Endothelial cell of umbilical vein (primary cell): Measurements from ENCODE around the gene SMCP. TPM values are rescaled to one million over a fixed set of nuclear protein-coding genes. Genes with fewer than 3 reads are reported as not detected.

Experiments
- BruUV-seq: library from RNA; stranded (reverse); fragments of 400-500 nt; replicated peaks from 2 replicates; lab custom pipeline; 2021; lab: Mats Ljungman, UMichigan
- CTCF ChIA-PET: fragments of 300-600, 350-600 bp; sonication (Branson Sonifier 250); formaldehyde crosslinking; loops from one replicate; lab custom pipeline; 2021; ENCODE audit warnings: antibody characterized with exemption, inconsistent platforms; lab: Charles Lee
- POLR2A ChIA-PET: fragments of 300-600, 350-600 bp; sonication (Branson Sonifier 250); formaldehyde crosslinking; loops from one replicate; lab custom pipeline; 2021; ENCODE audit warnings: antibody characterized with exemption, inconsistent platforms; lab: Charles Lee
- DNase-seq: peaks from one replicate; pipeline ENCODE4 v3.0.0-alpha.2; 2011; ENCODE audit warnings: low read depth, low spot score
- FAIRE-seq: peaks from 2 replicates; lab custom pipeline; 2011; peaks lifted over from hg19 to GRCh38; lab: Jason Lieb, UNC
- H2AFZ ChIP-seq: 2 replicates; pipeline ENCODE4 v1.6.0; 2012; ENCODE audit warnings: low read depth, low read length, control low read depth, inconsistent platforms
- H3K27ac ChIP-seq: 2 replicates; pipeline ENCODE4 v1.5.1; 2011; ENCODE audit warnings: low read depth, mild to moderate bottlenecking, control low read depth, low read length, moderate library complexity; ENCODE audit not compliant: insufficient read depth
- H3K27me3 ChIP-seq, 2 experiments: 2 replicates each; pipeline versions ENCODE4 v1.6.0 to v1.6.1; 2011; ENCODE audit warnings: low read length in 2 of 2, mixed read lengths in 1 of 2; ENCODE audit not compliant: control insufficient read depth in 2 of 2, insufficient read depth in 2 of 2
- H3K36me3 ChIP-seq, 2 experiments: 2 replicates in 1 of 2; 3 replicates in 1 of 2; pipeline ENCODE4 v1.5.1; 2011; ENCODE audit warnings: low read length in 2 of 2, mild to moderate bottlenecking in 1 of 2, moderate library complexity in 1 of 2; ENCODE audit not compliant: control insufficient read depth in 2 of 2, insufficient read depth in 2 of 2; ENCODE audit errors: extremely low read depth in 1 of 2
- H3K4me1 ChIP-seq: 3 replicates; pipeline ENCODE4 v1.5.1; 2011; ENCODE audit warnings: mild to moderate bottlenecking, low read length; ENCODE audit not compliant: control insufficient read depth, insufficient read depth; ENCODE audit errors: extremely low read depth
- H3K4me2 ChIP-seq: 2 replicates; pipeline ENCODE4 v1.6.1; 2011; ENCODE audit warnings: low read length, control low read depth, mixed read lengths; ENCODE audit not compliant: insufficient read depth
- H3K4me3 ChIP-seq, 3 experiments: fragments of 200-600 bp in 1 of 3; sonication (generic), shearing (Covaris generic) in 1 of 3; replicated peaks in 1 of 3; 2 replicates each; pipeline ENCODE4 v1.5.1; 2011 to 2016; ENCODE audit warnings: control low read depth in 3 of 3, low read length in 3 of 3, mild to moderate bottlenecking in 2 of 3, inconsistent platforms in 1 of 3, low read depth in 1 of 3, moderate library complexity in 1 of 3; ENCODE audit not compliant: insufficient read depth in 1 of 3
- H3K79me2 ChIP-seq: 2 replicates; pipeline ENCODE4 v1.6.0; 2012; ENCODE audit warnings: low read length, inconsistent platforms; ENCODE audit not compliant: control insufficient read depth, insufficient read depth
- H3K9ac ChIP-seq: replicated peaks from 2 replicates; pipeline ENCODE3; 2011; ENCODE audit warnings: low read length, control low read depth; ENCODE audit not compliant: insufficient read depth; ENCODE audit errors: extremely low read depth
- H3K9me1 ChIP-seq: replicated peaks from 3 replicates; pipeline ENCODE4 v1.6.0; 2011; ENCODE audit warnings: mild to moderate bottlenecking, low read length; ENCODE audit not compliant: control insufficient read depth, insufficient read depth; ENCODE audit errors: extremely low read depth
- H3K9me3 ChIP-seq: replicated peaks from 2 replicates; pipeline ENCODE4 v1.5.1; 2012; ENCODE audit warnings: low read length, inconsistent platforms; ENCODE audit not compliant: control insufficient read depth, insufficient read depth
- H4K20me1 ChIP-seq: replicated peaks from 2 replicates; pipeline ENCODE3; 2011; ENCODE audit warnings: mild to moderate bottlenecking, low read length; ENCODE audit not compliant: control insufficient read depth, insufficient read depth; ENCODE audit errors: extremely low read depth
- EZH2 ChIP-seq: IDR thresholded peaks from 2 replicates; pipeline ENCODE4 v1.6.1; 2012; ENCODE audit warnings: borderline replicate concordance, low read depth, mild to moderate bottlenecking, moderate library complexity, low read length, inconsistent platforms; ENCODE audit not compliant: severe bottlenecking
- MYC ChIP-seq: IDR thresholded peaks from one replicate; pipeline ENCODE4 v1.6.1; 2011; ENCODE audit warnings: mild to moderate bottlenecking, low read depth, low read length
- POLR2A ChIP-seq: IDR thresholded peaks from 2 replicates; pipeline ENCODE4 v1.6.1; 2012; ENCODE audit warnings: low read depth, mild to moderate bottlenecking, control low read depth, low read length
- dilution Hi-C: fragments of 300-500 bp; cut with MboI; formaldehyde crosslinking; loops from one replicate; pipeline ENCODE4 v1.15.0; 2019; ENCODE audit warnings: low sequenced_read_pairs; ENCODE audit not compliant: extremely low pct_ligation_motif_present
- intact Hi-C: fragments of 100-400 bp; cut with micrococcal nuclease; formaldehyde crosslinking; loops from one replicate; pipeline ENCODE4 v1.10.0; 2022
- polyA plus RNA-seq, 4 experiments: library from polyadenylated mRNA; depleted of rRNA in 3 of 4; stranded (reverse) in 3 of 4; unstranded in 1 of 4; fragments of >200 nt; gene quantifications; 2 replicates each; pipeline versions ENCODE4 v1.2.1 to v1.2.3, GENCODE V29; 2011 to 2012; ENCODE audit warnings: missing spikeins in 1 of 4
- total RNA-seq: library from RNA; stranded (reverse); gene quantifications from 2 replicates; pipeline ENCODE4 v1.2.3, GENCODE V29; 2021

Gene SMCP
- total and polyA plus RNA-seq, 2 donors (not counting 3 experiments of a cell fraction or from before 2014, with no cell fraction given): not detected

DNA sequence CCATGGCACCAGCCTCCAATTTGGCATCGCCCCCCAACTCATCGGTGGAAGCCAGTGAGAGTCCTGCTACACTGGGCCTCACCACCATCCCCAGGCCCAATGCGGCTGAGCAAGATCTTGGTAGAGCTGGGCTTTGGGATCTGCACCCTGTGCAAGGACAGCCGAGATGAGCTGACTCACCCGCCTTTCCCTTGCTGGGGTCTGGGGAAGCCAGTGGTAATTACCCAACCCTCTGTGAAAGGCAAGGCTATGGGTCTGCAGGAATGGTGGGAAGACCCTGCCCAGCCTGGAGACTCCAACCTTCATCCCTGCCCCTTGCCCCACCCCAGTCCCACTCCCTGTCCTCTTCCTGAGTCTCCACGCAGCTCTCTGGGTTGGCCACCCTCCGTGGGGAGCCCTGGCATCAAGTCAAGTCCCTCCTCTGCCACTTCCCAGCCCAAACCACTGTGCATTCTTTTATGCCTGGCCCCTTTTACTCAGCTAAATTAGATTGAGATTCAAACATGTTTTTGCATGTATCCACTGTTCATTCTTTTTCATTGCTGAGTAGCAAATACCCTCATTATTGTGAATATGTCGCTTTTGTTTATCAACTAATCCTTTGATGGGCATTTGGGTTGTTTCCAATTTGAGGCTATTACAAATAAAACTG, 8.8 kb downstream of the SMCP start:
- H3K9me3 ChIP-seq: no peaks in the 10 kb centered on the region
- no peak overlapping the region for H3K4me2 ChIP-seq
- TF ChIP-seq POLR2A: no peak
- H3K4me1 ChIP-seq: no peaks in the 10 kb centered on the region
- ChIA-PET CTCF (interaction anchor here (1.5 kb wide), 1 partner anchor 16 kb away, joined by 4 read pairs; no protein-coding TSS in a partner anchor), POLR2A (no interaction called here)
- H3K27ac ChIP-seq: no peak overlapping the region
- H3K9me1 ChIP-seq: no peaks in the 10 kb centered on the region
- H4K20me1 ChIP-seq: no peaks in the 10 kb centered on the region
- H3K4me3 ChIP-seq: no peak overlapping the region
- intact Hi-C loops (no loop called here), dilution Hi-C loops (no loop called here)
- no peak overlapping the region for H2AFZ ChIP-seq
- BruUV-seq: no TSS peak
- DNase-seq: no peak
- no peaks in the 10 kb centered on the region for H3K27me3 ChIP-seq
- H3K9ac ChIP-seq: no peak overlapping the region
- H3K79me2 ChIP-seq: no peaks in the 10 kb centered on the region
- H3K36me3 ChIP-seq: no peaks in the 10 kb centered on the region
- no peak for FAIRE-seq

DNA sequence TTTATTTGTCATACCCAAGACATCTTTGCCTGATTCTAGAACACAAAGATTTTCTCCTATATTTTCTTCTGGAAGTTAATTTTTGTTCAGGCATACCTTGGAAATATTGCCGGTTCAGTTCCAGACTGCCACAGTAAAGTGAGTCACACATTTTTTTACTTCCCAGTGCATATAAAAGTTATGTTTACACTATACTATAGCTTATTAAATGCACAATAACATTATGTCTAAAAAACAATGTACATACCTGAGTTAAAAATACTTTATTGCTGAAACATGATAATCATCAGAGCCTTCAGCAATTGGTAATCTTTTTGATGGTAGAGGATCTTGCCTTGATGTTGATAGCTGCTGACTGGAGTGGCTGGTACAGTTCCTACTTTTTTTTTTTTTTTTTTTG, 10.0 kb downstream of the SMCP start:
- Histone ChIP-seq H3K4me3 (no peak overlapping the region), H3K9me3 (no peaks in the 10 kb centered on the region), H3K4me2 (no peak overlapping the region), H3K9me1 (no peaks in the 10 kb centered on the region), H3K36me3 (no peaks in the 10 kb centered on the region), H2AFZ (no peak overlapping the region), H4K20me1 (no peaks in the 10 kb centered on the region), H3K4me1 (no peaks in the 10 kb centered on the region), H3K27me3 (no peaks in the 10 kb centered on the region), H3K27ac (no peak overlapping the region), H3K9ac (no peak overlapping the region), H3K79me2 (no peaks in the 10 kb centered on the region)
- no peak for DNase-seq
- BruUV-seq: no TSS peak
- dilution Hi-C loops (no loop called here), intact Hi-C loops (no loop called here)
- POLR2A ChIA-PET: no interaction called here
- no peak for FAIRE-seq
- TF ChIP-seq EZH2: no peak
- no peak for TF ChIP-seq MYC
- CTCF ChIA-PET: interaction anchor here (1.5 kb wide), 1 partner anchor 18 kb away, joined by 4 read pairs; no protein-coding TSS in a partner anchor
